Activated CD4-positive, alpha-beta T cell treated with anti-CD3 and anti-CD28 coated beads for 48 hours (primary cell): ENCODE measurements around the gene CBLN2.

ENCODE experiments used
- DNase-seq: peaks from one replicate; pipeline ENCODE4 v3.0.0-alpha.2; 2020

Gene CBLN2

DNA sequence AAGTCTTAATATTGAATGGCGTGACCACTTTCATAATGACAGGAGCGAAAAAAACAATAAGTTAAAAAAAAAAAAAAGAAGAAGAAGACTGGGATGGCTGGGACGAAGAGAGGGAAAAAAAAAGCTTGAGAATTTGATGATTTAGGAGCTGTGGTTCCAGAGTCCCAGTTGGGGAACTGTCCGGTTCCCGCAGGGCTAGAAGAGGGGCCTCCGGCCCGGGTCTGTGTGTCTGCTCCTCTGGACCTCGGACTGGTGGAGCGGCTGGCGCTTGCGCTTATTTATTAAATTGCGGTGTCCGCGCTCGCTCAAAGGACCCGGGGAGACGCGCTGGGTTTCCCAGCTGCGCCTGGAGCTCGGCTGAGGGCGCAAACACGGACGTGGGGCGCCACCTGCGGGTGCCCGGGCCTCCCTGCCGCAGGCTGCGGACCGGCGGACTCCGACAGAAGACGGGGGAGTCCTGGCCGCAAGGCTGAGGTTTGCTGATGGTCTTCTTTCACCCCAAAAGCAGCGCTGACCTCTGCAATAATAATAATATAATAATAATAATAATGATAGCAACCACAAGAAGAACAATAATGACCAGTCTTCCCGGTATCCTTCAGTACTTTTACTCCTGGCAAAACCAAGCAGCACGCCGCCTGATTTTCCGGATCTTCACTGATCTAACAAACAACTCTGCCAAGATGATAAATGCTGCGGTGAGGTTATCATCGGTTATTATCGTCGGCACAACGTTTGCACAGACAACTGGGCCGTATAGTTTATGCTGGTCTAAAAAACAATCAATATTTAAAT is at the start of gene CBLN2:
CBLN2 (minus strand) TSS at position 251 of the 795 bp plus-strand sequence. CDS start 2,182 bp downstream, outside the sequence.
- DNase-seq = peak; percentile 73

DNA sequence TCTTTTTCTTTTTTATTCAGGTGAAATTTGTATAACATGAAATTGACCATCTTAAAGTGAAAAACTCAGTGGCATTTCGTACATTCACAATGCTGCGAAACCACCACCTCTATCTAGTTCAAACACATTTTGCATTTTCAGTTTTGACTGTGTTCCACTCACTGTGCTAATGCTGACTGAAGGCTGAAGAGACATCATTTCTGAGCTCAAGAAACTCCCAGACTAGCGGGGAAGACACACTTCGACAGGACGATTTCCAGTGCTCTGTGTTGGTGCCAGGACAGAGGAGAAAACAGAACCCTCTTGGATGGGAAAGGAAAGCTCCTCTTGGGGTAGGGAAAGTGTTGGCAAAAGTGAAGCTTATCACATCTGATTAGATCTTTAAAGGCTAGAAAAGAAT is 44.2 kb upstream of the CBLN2 start:
- DNase-seq = no peak

DNA sequence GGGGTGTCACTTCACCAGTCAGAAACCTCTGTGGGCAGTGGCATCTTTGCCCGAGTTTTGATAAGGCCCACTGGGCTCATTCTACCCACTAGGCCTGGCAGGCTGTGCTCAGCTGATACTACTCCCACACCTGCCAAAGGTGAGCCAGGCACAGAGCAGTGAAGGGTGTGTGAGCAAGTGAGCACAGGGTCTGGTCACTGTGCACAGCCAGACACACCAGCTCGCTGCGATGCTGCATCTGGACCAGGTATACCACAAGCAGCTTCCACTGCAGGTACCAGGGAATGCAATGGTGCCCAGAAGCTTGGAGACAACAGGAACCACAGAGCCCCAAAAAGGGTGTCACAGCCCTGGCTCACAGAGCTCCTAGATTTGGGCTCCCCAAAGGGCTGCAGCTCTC is 40.6 kb upstream of the CBLN2 start:
- no peak for DNase-seq

DNA sequence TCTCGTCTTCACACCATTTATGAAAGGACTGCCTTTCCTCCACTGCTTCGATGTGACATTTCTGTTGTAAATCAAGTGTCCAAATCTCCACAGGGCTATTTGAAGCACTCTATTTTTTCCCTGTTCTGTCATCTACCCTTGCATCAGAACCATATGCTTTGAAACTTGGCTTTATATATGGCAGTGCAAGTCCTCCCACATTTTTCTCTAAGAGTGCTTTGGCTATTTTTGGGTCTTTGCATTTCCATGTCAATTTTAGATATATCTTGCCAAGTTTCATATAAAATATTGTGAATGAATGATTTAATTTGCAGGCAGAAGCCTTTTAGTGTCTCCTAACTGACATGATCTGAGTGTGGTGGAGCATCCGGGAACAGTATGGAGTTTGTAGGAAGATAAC is 37.8 kb upstream of the CBLN2 start:
- no peak for DNase-seq

GRCh38 chr18:72572896-72573295 is 28.8 kb upstream of the CBLN2 start:
- DNase-seq = no peak

DNA sequence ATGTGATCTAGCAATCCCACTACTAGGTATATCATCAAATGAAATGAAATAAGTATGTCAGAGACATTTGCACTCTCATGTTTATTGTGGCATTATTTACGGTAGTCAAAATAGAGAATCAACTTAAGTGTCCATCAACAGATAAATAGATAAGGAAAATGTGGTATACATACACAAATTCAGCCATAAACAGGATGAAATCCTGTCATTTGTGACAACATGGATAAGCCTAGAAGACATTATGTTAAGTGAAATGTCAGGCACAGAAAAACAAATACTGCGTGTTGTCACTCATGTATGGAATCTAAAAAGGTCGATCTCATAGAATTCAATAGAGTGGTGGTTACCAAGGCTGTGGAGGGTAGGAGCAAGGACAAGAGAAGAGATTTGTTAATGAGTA is 22.1 kb upstream of the CBLN2 start:
- DNase-seq = no peak

DNA sequence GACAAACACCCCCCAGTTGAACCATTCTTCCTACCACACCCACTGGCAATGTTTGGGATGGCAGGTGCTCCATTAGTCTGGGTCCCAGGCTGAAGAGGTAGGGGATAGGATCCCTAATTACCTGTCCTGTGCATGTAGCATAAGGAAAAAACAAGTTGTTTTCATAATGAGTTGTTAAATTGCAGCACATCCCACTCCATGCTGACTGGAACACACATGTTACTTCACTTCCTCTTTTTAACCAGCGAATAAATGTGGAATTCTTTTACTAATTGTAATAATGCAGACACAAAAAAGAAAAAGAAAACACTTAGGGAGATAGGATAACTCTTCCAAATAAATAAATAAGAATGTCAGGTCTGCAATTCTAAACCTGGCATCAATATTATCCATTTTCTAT is 11.8 kb upstream of the CBLN2 start:
- DNase-seq = no peak

DNA sequence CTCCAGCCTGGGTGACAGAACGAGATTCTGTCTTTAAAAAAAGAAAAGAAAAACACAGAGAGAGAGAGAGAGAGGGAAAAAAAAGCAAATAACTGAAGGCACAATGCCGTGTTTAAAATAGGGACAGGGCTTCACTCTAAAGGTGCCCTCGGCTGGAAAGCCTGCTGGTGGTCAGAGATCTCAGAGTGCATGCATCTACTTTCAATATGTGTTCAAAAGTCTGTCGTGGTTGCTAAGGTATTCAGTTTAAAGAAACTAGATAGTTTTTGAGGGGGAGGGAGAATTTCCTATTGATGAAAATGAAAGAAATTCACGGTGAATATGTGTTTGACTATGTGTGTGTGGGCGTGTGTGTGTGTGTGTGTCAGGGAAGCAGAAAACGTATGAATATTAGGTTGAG is 11.0 kb upstream of the CBLN2 start:
- no peak for DNase-seq

DNA sequence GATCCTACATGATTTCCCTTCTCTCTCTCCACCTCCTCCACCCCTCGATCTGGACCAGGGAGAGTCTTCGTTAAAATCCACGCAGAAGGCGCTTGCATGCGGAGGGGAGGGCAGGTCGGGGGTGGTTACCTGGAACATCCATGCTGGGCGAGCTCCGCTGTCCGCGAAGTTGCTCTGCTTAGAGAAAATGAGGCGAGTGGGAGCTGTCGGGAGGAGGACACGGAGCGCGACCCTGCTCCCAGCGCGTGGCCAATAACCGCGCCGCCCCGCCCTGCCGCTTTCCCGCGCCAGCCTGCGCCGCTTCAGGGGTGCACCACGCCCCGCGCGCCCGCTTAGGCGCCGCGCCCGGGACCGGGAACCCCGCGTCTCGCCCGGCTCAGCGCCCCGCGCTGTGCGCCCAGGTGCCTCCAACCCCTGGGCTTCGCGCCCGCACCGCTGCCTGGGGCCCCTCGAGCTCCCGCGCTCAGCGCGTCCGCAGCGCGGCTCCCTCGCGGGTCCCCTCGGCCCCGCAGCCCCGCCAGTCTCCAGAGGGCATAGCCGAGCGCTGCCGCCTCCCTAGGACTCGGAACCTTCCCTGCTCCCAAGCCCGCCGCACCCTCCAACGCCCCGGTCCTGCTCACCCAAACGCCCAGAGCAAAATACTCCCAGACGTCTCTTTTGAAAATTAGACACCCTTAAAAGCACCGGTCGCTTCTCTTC is 636 bp downstream of the CBLN2 start:
- no peak for DNase-seq

GRCh38 chr18:72542984-72543356 is 1.2 kb downstream of the CBLN2 start:
- no peak for DNase-seq

DNA sequence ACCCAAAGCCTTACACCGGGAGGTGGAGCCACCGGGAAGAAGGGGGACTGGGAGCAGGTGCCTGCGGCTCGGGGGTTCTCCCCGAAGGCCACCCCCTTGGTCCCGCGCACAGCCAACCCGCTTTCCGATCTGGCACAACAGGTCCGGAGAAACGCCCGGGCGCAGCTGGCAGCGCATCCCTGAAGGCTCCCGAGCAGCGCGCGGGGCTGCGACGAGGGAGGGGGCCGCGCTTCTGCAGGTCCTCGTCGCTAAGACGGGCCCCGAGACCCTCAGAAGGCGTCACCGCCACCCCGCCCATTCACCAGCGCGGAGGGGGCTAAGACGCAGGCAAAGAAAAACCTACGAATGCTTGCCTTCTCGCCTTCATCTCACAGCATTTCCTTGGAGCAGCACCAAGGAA is 1.8 kb downstream of the CBLN2 start:
- no peak for DNase-seq

- DNase-seq = peak; percentile 7
Measured at GRCh38 chr18:72541871-72542332, 2.2 kb downstream of the CBLN2 start.

DNA sequence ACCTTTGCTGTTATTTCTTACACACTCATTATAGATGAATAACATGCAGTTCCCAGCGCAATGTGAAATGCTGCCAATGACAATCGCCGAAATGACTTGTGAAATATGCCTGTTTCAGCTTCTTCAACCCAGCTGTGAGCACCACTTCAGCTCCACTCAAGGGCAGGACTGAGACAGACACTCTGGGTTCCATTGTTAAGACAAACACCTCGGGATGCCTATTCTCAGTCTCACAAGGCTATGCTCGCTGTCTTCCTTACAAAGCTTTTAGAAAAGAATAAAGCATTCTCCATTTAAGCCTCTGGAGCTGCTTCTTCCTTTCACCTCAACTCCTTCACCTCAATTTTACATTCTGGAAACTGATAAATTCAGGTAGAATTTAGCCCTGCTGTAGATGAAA is 4.2 kb downstream of the CBLN2 start:
- DNase-seq = no peak

DNA sequence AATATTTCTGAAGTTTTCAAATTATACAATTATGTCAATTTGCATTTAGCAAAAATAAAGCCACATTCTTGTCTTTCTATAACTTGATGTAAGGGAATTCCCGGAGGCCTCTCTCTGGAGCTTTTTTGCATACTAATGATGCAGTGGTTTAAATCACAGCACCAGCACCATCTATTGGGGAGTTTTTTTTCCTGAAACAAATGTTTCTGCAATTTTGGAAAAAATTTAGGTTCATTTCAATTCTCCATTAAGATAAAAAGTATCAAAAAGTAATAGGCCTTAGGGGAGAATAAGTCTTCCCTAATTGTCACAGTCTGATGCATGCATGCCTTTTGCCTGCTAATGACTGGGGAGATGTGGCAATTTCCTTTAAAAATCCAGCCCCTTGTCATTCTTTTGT is 13.5 kb downstream of the CBLN2 start:
- DNase-seq = no peak

GRCh38 chr18:72504866-72505265 is 39.3 kb downstream of the CBLN2 start:
- no peak for DNase-seq

GRCh38 chr18:72502671-72503431 is 41.3 kb downstream of the CBLN2 start:
- DNase-seq = no peak

DNA sequence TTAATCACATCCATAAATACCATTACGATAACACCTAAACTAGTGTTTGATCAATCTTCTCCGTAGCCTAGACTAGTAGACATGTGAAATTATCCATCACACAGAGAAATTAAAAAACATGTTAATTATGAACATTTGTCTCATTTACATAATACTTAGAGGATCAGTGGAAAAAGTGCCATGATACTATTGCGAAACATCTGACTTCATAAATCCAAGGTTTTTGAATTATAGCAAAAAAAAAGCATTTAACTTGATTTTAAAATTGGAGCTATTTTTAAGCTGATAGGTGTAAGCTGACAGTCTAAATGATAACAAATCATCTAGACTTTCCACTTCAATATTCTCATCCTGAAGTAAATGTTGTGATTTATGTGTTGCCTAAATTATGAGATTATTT is 51.6 kb downstream of the CBLN2 start:
- DNase-seq = no peak
